ENCODE measurements around the gene PTPRG. TPM values are rescaled to one million over a fixed set of nuclear protein-coding genes. Genes with fewer than 3 reads are reported as not detected.

PTPRG gene
- total and polyA plus RNA-seq, 10 of the 15 experiments (the other 5 are each of a cell fraction or from before 2014, with no cell fraction given): 0.29 to 20.7 (median 1.4) TPM

GRCh38 chr3:61650276-61650675, 88.9 kb downstream of the PTPRG start:
- Histone ChIP-seq H3K27ac (ENCODE audit: control insufficient read depth, insufficient read depth) (no peak overlapping the region), H3K4me3 (no peak overlapping the region), H2AFZ (ENCODE audit: control insufficient read depth, low read depth, low read length) (no peak overlapping the region), H3K4me2 (ENCODE audit: control insufficient read depth, insufficient read depth) (no peak overlapping the region), H3K27me3 (replicated peaks in 1 of 2; ENCODE audit: control insufficient read depth in 2 of 2, insufficient read depth in 2 of 2, low read length in 1 of 2) (no peaks in the 10 kb centered on the region), H3K9me3 (replicated peaks; ENCODE audit: control insufficient read depth, insufficient read depth, low read length) (no peaks in the 10 kb centered on the region), H3K4me1 (ENCODE audit: control insufficient read depth, insufficient read depth, low read length) (no peaks in the 10 kb centered on the region), H3K36me3 (ENCODE audit: control insufficient read depth in 2 of 2, insufficient read depth in 2 of 2, low read length in 1 of 2) (no peaks in the 10 kb centered on the region), H4K20me1 (ENCODE audit: control insufficient read depth, insufficient read depth) (no peaks in the 10 kb centered on the region), H3K9ac (ENCODE audit: control insufficient read depth, insufficient read depth, low read length) (no peak overlapping the region), H3K79me2 (ENCODE audit: control insufficient read depth, insufficient read depth, low read length) (no peaks in the 10 kb centered on the region)
- DNase-seq (ENCODE audit: low read depth, low spot score) (no peak), FAIRE-seq (no peak), ATAC-seq (no peak)
- CTCF ChIA-PET: interaction anchor here (0.7 kb wide), 1 partner anchor 64 kb away, joined by 3 read pairs; no protein-coding TSS in a partner anchor
- intact Hi-C loops (cut with micrococcal nuclease; ENCODE audit: unreplicated experiment) (no loop called here), in situ Hi-C loops (cut with MboI) (no loop called here)
- POLR2A ChIA-PET: interaction anchor here (1.4 kb wide), 1 partner anchor 14 kb away, joined by 3 read pairs; no protein-coding TSS in a partner anchor
- SMC1A ChIA-PET (ENCODE audit: uncharacterized antibody, unreplicated experiment): interaction anchor here (1.1 kb wide), 1 partner anchor 10 kb away, joined by 3 read pairs; no protein-coding TSS in a partner anchor
- RAD21 ChIA-PET (ENCODE audit: unreplicated experiment): no interaction called here
- WGBS (ENCODE audit: insufficient coverage, insufficient replicate concordance, low lambda C conversion rate, missing lambda C conversion rate): 6% methylated on average over 7 of the region's 7 CpGs
- BruUV-seq (replicated peaks): no TSS peak
- TF ChIP-seq SP1 (IDR thresholded peaks at IDR 0.05; ENCODE audit: low read depth, low read length) (no peak), RELA (IDR thresholded peaks at IDR 0.05; ENCODE audit: borderline replicate concordance, partially characterized antibody) (no peak), TARDBP (IDR thresholded peaks at IDR 0.05; ENCODE audit: borderline replicate concordance) (no peak), IRF5 (IDR thresholded peaks at IDR 0.05; ENCODE audit: borderline replicate concordance) (no peak), RB1 (IDR thresholded peaks at IDR 0.05; ENCODE audit: borderline replicate concordance) (no peak), CTCF (IDR thresholded peaks at IDR 0.05 in 2 of 3, conservative IDR thresholded peaks at IDR 0.05 in 1 of 3; ENCODE audit: control insufficient read depth in 2 of 3, extremely low read depth in 1 of 3, insufficient read depth in 1 of 3, low read depth in 3 of 3, low read length in 3 of 3) (no peak), ZBTB40 (IDR thresholded peaks at IDR 0.05; ENCODE audit: borderline replicate concordance) (no peak), CREM (IDR thresholded peaks at IDR 0.05; ENCODE audit: low read depth) (no peak), SRF (IDR thresholded peaks at IDR 0.05; ENCODE audit: low read depth in 2 of 2, low read length in 2 of 2) (no peak), ZZZ3 (IDR thresholded peaks at IDR 0.05; ENCODE audit: control insufficient read depth, insufficient read length, low read depth) (no peak), CHD4 (IDR thresholded peaks at IDR 0.05) (no peak), NRF1 (conservative IDR thresholded peaks at IDR 0.05; ENCODE audit: low read depth, low read length) (no peak)
- TF ChIP-seq, protein P1, sequence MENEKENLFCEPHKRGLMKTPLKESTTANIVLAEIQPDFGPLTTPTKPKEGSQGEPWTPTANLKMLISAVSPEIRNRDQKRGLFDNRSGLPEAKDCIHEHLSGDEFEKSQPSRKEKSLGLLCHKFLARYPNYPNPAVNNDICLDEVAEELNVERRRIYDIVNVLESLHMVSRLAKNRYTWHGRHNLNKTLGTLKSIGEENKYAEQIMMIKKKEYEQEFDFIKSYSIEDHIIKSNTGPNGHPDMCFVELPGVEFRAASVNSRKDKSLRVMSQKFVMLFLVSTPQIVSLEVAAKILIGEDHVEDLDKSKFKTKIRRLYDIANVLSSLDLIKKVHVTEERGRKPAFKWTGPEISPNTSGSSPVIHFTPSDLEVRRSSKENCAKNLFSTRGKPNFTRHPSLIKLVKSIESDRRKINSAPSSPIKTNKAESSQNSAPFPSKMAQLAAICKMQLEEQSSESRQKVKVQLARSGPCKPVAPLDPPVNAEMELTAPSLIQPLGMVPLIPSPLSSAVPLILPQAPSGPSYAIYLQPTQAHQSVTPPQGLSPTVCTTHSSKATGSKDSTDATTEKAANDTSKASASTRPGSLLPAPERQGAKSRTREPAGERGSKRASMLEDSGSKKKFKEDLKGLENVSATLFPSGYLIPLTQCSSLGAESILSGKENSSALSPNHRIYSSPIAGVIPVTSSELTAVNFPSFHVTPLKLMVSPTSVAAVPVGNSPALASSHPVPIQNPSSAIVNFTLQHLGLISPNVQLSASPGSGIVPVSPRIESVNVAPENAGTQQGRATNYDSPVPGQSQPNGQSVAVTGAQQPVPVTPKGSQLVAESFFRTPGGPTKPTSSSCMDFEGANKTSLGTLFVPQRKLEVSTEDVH (IDR thresholded peaks at IDR 0.05; ENCODE audit: low read depth, partially characterized antibody): no peak
- TF ChIP-seq, protein P2, sequence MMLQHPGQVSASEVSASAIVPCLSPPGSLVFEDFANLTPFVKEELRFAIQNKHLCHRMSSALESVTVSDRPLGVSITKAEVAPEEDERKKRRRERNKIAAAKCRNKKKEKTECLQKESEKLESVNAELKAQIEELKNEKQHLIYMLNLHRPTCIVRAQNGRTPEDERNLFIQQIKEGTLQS (IDR thresholded peaks at IDR 0.05; ENCODE audit: borderline replicate concordance, extremely low read depth, low read depth, low read length): no peak
